HEK293T (cell line): ENCODE data around the gene NEO1.

ENCODE experiments used
- CTCF ChIA-PET: fragments of 350-600 bp; formaldehyde crosslinking; extraction: SDS; loops from one replicate; lab custom pipeline; 2021; ENCODE audit warnings: antibody characterized with exemption, inconsistent platforms; lab: Yijun Ruan, JAX
- POLR2A ChIA-PET: fragments of 350-600 bp; formaldehyde crosslinking; extraction: SDS; loops from one replicate; lab custom pipeline; 2020; ENCODE audit warnings: antibody characterized with exemption, inconsistent platforms; lab: Yijun Ruan, JAX
- DNase-seq: peaks from one replicate; pipeline ENCODE4 v3.0.0; 2012; ENCODE audit warnings: mixed read lengths; ENCODE audit errors: extremely low spot score
- ARNT ChIP-seq: fragments of 450-650 bp; IDR thresholded peaks from 2 replicates; pipeline ENCODE4 v1.6.1; 2017; ENCODE audit warnings: mild to moderate bottlenecking
- BHLHE40 ChIP-seq: fragments of 450-650 bp; IDR thresholded peaks from 2 replicates; pipeline ENCODE4 v1.6.1; 2016; ENCODE audit warnings: mild to moderate bottlenecking, moderate library complexity, borderline replicate concordance
- CTBP1 ChIP-seq: fragments of 450-650 bp; IDR thresholded peaks from 2 replicates; pipeline ENCODE4 v1.6.1; 2016; ENCODE audit warnings: borderline replicate concordance
- ELF4 ChIP-seq: fragments of 450-650 bp; IDR thresholded peaks from 2 replicates; pipeline ENCODE4 v1.6.1; 2017; ENCODE audit warnings: antibody characterized with exemption
- FOXA1 ChIP-seq: fragments of 450-650 bp; IDR thresholded peaks from 2 replicates; pipeline ENCODE4 v1.6.1; 2016; ENCODE audit warnings: mild to moderate bottlenecking
- FOXK2 ChIP-seq: fragments of 450-650 bp; IDR thresholded peaks from 2 replicates; pipeline ENCODE4 v1.6.1; 2016; ENCODE audit warnings: mild to moderate bottlenecking
- FOXM1 ChIP-seq: fragments of 450-650 bp; IDR thresholded peaks from 2 replicates; pipeline ENCODE4 v1.6.1; 2017; ENCODE audit warnings: mild to moderate bottlenecking, borderline replicate concordance
- HDGF ChIP-seq: fragments of 450-650 bp; IDR thresholded peaks from 2 replicates; pipeline ENCODE4 v1.6.1; 2017; ENCODE audit warnings: antibody characterized with exemption, borderline replicate concordance
- L3MBTL2 ChIP-seq: fragments of 450-650 bp; conservative IDR thresholded peaks from 2 replicates; pipeline ENCODE4 v1.6.1; 2016; ENCODE audit warnings: mild to moderate bottlenecking
- LEF1 ChIP-seq: fragments of 450-650 bp; IDR thresholded peaks from 2 replicates; pipeline ENCODE4 v1.6.1; 2017; ENCODE audit warnings: mild to moderate bottlenecking, borderline replicate concordance
- NFRKB ChIP-seq: fragments of 450-650 bp; IDR thresholded peaks from 2 replicates; pipeline ENCODE4 v1.6.1; 2016; ENCODE audit warnings: mild to moderate bottlenecking, moderate library complexity
- PKNOX1 ChIP-seq: fragments of 450-650 bp; IDR thresholded peaks from 2 replicates; pipeline ENCODE4 v1.6.1; 2016
- SP1 ChIP-seq: fragments of 450-650 bp; IDR thresholded peaks from 2 replicates; pipeline ENCODE4 v1.6.1; 2017
- SUZ12 ChIP-seq: fragments of 450-650 bp; IDR thresholded peaks from 2 replicates; pipeline ENCODE4 v1.6.1; 2016; ENCODE audit warnings: mild to moderate bottlenecking
- TARDBP ChIP-seq: fragments of 450-650 bp; IDR thresholded peaks from 2 replicates; pipeline ENCODE4 v1.6.1; 2016
- ZNF384 ChIP-seq: fragments of 450-650 bp; IDR thresholded peaks from 2 replicates; pipeline ENCODE4 v1.6.1; 2016

The NEO1 gene

GRCh38 chr15:73079565-73079964 lies 27.3 kb downstream of the NEO1 start:
- TF ChIP-seq FOXK2 (no peak), SUZ12 (no peak), FOXA1 (no peak), PKNOX1 (no peak), CTBP1 (no peak), FOXM1 (no peak), ZNF384 (no peak), ELF4 (no peak), TARDBP (no peak), HDGF (no peak), BHLHE40 (no peak), NFRKB (no peak), ARNT (no peak), SP1 (no peak), L3MBTL2 (no peak), LEF1 (no peak)
- no peak for DNase-seq
- CTCF ChIA-PET: no interaction called here
- POLR2A ChIA-PET: no interaction called here

DNA sequence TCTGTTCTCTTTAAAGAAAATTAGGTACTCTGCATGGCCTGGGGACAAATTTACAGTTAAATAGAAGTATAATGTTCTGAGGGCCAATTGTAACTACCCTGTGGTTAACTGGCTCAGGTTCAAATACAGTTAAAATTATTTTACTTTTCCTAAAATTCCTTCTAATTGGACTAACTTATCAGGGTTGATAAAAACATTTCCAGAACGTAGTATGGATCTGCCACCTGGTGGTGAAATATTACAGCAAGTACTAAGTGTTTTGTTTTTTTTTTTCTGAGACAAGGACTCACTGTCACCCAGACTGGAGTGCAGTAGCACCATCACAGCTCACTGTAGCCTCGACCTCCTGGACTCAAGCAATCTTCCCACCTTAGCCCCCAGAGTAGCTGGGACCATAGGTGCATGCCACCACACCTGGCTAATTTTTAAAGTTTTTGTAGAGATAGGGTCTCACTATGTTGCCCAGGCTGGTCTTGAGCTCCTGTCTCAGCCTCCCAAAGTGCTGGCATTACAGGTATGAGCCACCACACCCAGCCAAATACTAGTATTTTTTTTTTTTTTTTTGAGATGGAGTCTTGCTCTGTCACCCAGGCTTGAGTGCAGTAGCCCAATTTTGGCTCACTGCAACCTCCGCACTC lies 29.2 kb downstream of the NEO1 start:
- ChIA-PET CTCF (interaction anchor here (0.6 to 2.2 kb wide), 10 partner anchors 22 to 900 kb away, joined by 3 to 9 read pairs (median 5); no protein-coding TSS in a partner anchor), POLR2A (interaction anchor here (1.4 kb wide), 2 partner anchors 246 to 287 kb away, joined by 3 to 4 read pairs; no protein-coding TSS in a partner anchor)
- TF ChIP-seq ZNF384: peak; percentile 94
- TF ChIP-seq FOXM1: no peak
- DNase-seq: peak; percentile 16

GRCh38 chr15:73082812-73083211 lies 30.5 kb downstream of the NEO1 start:
- CTCF ChIA-PET: interaction anchor here (2.2 kb wide), 1 partner anchor 361 kb away, joined by 9 read pairs; no protein-coding TSS in a partner anchor
- TF ChIP-seq L3MBTL2: no peak
- no peak for TF ChIP-seq FOXA1
- no peak for TF ChIP-seq SUZ12
- no peak for TF ChIP-seq CTBP1
- TF ChIP-seq PKNOX1: no peak
- POLR2A ChIA-PET: interaction anchor here (1.4 kb wide), 1 partner anchor 289 kb away, joined by 3 read pairs; no protein-coding TSS in a partner anchor
- DNase-seq: no peak

DNA sequence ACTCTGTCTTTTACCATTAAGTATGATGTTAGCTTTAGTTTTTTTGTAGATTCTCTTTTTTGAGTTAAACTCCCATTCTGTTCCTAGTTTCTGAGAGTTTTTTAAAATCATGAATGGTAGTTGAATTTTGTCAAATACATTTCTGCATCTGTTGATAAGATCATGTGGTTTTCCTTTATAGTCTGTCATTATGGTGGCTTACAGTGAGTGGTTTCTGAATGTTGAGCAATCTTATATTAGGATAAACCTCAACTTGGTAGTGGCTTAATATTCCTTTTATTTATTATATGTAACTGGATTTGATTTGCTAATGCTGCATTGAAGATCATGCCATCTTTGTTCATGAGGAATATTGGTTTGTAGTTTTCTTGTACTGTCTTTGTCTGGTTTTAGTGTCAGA lies 34.8 kb downstream of the NEO1 start:
- no peak for TF ChIP-seq TARDBP
- no peak for TF ChIP-seq PKNOX1
- ChIA-PET CTCF (no interaction called here), POLR2A (no interaction called here)
- DNase-seq: no peak

- CTCF ChIA-PET: no interaction called here
- POLR2A ChIA-PET: no interaction called here
- no peak for DNase-seq
These were observed 52.8 kb downstream of the NEO1 start for GRCh38 chr15:73105064-73105463.

DNA sequence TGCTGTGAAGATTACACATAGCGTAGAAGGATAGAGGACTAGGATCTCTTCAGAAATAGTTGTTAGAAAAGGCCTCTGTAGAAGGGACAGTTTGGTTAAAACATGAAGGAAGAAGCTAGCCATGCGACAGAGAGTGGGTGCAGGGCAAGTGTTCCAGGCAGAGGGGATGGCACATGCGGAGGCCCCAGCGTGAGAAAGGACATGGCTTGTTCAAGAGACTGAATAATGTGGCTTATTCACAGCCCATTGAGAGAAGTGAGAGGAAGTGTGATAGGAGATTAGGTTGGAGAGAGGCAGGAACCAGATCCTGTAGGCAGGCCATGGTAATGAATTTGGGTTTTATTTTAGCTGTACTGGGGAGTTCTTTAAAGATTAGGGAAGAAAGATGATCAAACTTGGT lies 56.4 kb downstream of the NEO1 start:
- no peak for DNase-seq
- ChIA-PET POLR2A (no interaction called here), CTCF (no interaction called here)
- no peak for TF ChIP-seq FOXM1
- no peak for TF ChIP-seq L3MBTL2
- TF ChIP-seq BHLHE40: no peak
- no peak for TF ChIP-seq ZNF384
- TF ChIP-seq TARDBP: no peak
- TF ChIP-seq ARNT: no peak

More at GRCh38 chr15:73105064-73105463, 52.8 kb downstream of the NEO1 start:
- no peak for TF ChIP-seq FOXK2
- TF ChIP-seq LEF1: no peak
- no peak for TF ChIP-seq CTBP1
- TF ChIP-seq L3MBTL2: no peak
- TF ChIP-seq ELF4: no peak
- no peak for TF ChIP-seq BHLHE40
- TF ChIP-seq ZNF384: no peak

DNA sequence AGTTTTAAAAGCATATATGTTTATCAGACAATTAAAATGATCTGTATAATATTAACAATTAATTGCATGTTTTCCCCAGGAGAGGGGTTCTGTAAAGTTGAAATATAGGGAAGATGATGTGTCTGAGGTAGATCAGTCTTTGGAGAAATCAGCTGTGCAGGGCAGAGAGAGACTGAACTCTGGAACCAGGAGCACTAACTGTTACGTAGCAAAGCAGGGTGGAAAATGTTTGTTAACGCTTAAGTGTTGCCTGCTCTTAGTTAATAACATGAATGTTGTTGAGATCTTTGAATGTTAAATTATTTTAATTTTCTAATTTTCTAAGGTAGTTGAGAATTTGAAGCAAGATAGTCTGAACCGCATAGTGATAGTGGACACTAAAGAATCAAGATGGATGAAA lies 57.5 kb downstream of the NEO1 start:
- TF ChIP-seq ELF4: no peak
- DNase-seq: no peak
- CTCF ChIA-PET: interaction anchor here (0.6 kb wide), 1 partner anchor 97 kb away, joined by 3 read pairs; no protein-coding TSS in a partner anchor
- POLR2A ChIA-PET: no interaction called here
